Measurements from ENCODE around the gene ADGRL3. TPM values are rescaled to one million over a fixed set of nuclear protein-coding genes. Genes with fewer than 3 reads are reported as not detected.

The ADGRL3 gene
- total RNA-seq, 1 experiment from 2014 or later, result not detected

- H3K27ac ChIP-seq, result no peak overlapping the region
- no peak overlapping the region for H3K4me3 ChIP-seq
- no peaks in the 10 kb centered on the region for H3K4me1 ChIP-seq (replicated peaks)
- no peaks in the 10 kb centered on the region for H3K36me3 ChIP-seq
- H3K27me3 ChIP-seq (replicated peaks), result no peaks in the 10 kb centered on the region; the same call in 1 of the 2 replicates
- DNase-seq (ENCODE audit: low read depth in 1 of 2, low spot score in 2 of 2), result no peak
- H3K9me3 ChIP-seq (replicated peaks), result no peaks in the 10 kb centered on the region
Observed at GRCh38 chr4:61217222-61217621, 17.1 kb downstream of the ADGRL3 start.

GRCh38 chr4:61220556-61220955 is 20.4 kb downstream of the ADGRL3 start:
- DNase-seq (ENCODE audit: low read depth in 1 of 2, low spot score in 2 of 2), result no peak
- Histone ChIP-seq H3K4me1 (replicated peaks) (no peaks in the 10 kb centered on the region), H3K4me3 (no peak overlapping the region), H3K9me3 (replicated peaks) (no peaks in the 10 kb centered on the region), H3K36me3 (no peaks in the 10 kb centered on the region), H3K27me3 (replicated peaks) (no peaks in the 10 kb centered on the region), H3K27ac (no peak overlapping the region)

GRCh38 chr4:61223385-61223784 is 23.3 kb downstream of the ADGRL3 start:
- no peak for DNase-seq (ENCODE audit: low read depth in 1 of 2, low spot score in 2 of 2)
- no peaks in the 10 kb centered on the region for H3K36me3 ChIP-seq
- no peaks in the 10 kb centered on the region for H3K27me3 ChIP-seq (replicated peaks)
- no peak overlapping the region for H3K4me3 ChIP-seq
- H3K9me3 ChIP-seq (replicated peaks), result no peaks in the 10 kb centered on the region
- H3K27ac ChIP-seq, result no peak overlapping the region
- H3K4me1 ChIP-seq (replicated peaks), result no peaks in the 10 kb centered on the region

GRCh38 chr4:61224573-61224972 is 24.4 kb downstream of the ADGRL3 start:
- no peaks in the 10 kb centered on the region for H3K9me3 ChIP-seq (replicated peaks)
- DNase-seq (ENCODE audit: low read depth in 1 of 2, low spot score in 2 of 2), result no peak
- no peaks in the 10 kb centered on the region for H3K36me3 ChIP-seq
- H3K4me1 ChIP-seq (replicated peaks), result no peaks in the 10 kb centered on the region
- no peaks in the 10 kb centered on the region for H3K27me3 ChIP-seq (replicated peaks)
- no peak overlapping the region for H3K4me3 ChIP-seq
- H3K27ac ChIP-seq, result no peak overlapping the region

GRCh38 chr4:61225656-61226055 is 25.5 kb downstream of the ADGRL3 start:
- Histone ChIP-seq H3K4me3 (no peak overlapping the region), H3K9me3 (replicated peaks) (no peaks in the 10 kb centered on the region), H3K27me3 (replicated peaks) (no peaks in the 10 kb centered on the region), H3K27ac (no peak overlapping the region), H3K36me3 (no peaks in the 10 kb centered on the region), H3K4me1 (replicated peaks) (no peaks in the 10 kb centered on the region)
- no peak for DNase-seq (ENCODE audit: low read depth in 1 of 2, low spot score in 2 of 2)

GRCh38 chr4:61231421-61231820 is 31.3 kb downstream of the ADGRL3 start:
- H3K4me1 ChIP-seq (replicated peaks), result no peaks in the 10 kb centered on the region

GRCh38 chr4:61239250-61239649 is 39.1 kb downstream of the ADGRL3 start:
- DNase-seq (ENCODE audit: low read depth in 1 of 2, low spot score in 2 of 2), result no peak
- Histone ChIP-seq H3K27me3 (replicated peaks) (no peaks in the 10 kb centered on the region), H3K36me3 (no peaks in the 10 kb centered on the region), H3K27ac (no peak overlapping the region), H3K4me1 (replicated peaks) (no peaks in the 10 kb centered on the region), H3K4me3 (no peak overlapping the region), H3K9me3 (replicated peaks) (no peaks in the 10 kb centered on the region)

More at GRCh38 chr4:61231421-61231820, 31.3 kb downstream of the ADGRL3 start:
- Histone ChIP-seq H3K36me3 (no peaks in the 10 kb centered on the region), H3K27me3 (replicated peaks) (no peaks in the 10 kb centered on the region), H3K27ac (no peak overlapping the region), H3K9me3 (replicated peaks) (no peaks in the 10 kb centered on the region), H3K4me3 (no peak overlapping the region)
- DNase-seq (ENCODE audit: low read depth in 1 of 2, low spot score in 2 of 2), result no peak

GRCh38 chr4:61243962-61244361 is 43.8 kb downstream of the ADGRL3 start:
- H3K4me1 ChIP-seq (replicated peaks), result no peaks in the 10 kb centered on the region
- H3K9me3 ChIP-seq (replicated peaks), result no peaks in the 10 kb centered on the region
- H3K4me3 ChIP-seq, result no peak overlapping the region
- no peaks in the 10 kb centered on the region for H3K27me3 ChIP-seq (replicated peaks)
- H3K27ac ChIP-seq, result no peak overlapping the region
- no peaks in the 10 kb centered on the region for H3K36me3 ChIP-seq
- no peak for DNase-seq (ENCODE audit: low read depth in 1 of 2, low spot score in 2 of 2)

- Histone ChIP-seq H3K27ac (no peak overlapping the region), H3K9me3 (replicated peaks) (no peaks in the 10 kb centered on the region), H3K36me3 (no peaks in the 10 kb centered on the region), H3K4me3 (no peak overlapping the region), H3K27me3 (replicated peaks) (no peaks in the 10 kb centered on the region), H3K4me1 (replicated peaks) (no peaks in the 10 kb centered on the region)
- DNase-seq (ENCODE audit: low read depth in 1 of 2, low spot score in 2 of 2), result no peak
Observed at GRCh38 chr4:61245069-61245714, 45.1 kb downstream of the ADGRL3 start.

- H3K4me1 ChIP-seq (replicated peaks), result no peaks in the 10 kb centered on the region
- H3K27me3 ChIP-seq (replicated peaks), result no peaks in the 10 kb centered on the region
- H3K4me3 ChIP-seq, result no peak overlapping the region
- no peak overlapping the region for H3K27ac ChIP-seq
- no peak for DNase-seq (ENCODE audit: low read depth in 1 of 2, low spot score in 2 of 2)
- H3K36me3 ChIP-seq, result no peaks in the 10 kb centered on the region
- H3K9me3 ChIP-seq (replicated peaks), result no peaks in the 10 kb centered on the region
Observed at GRCh38 chr4:61246034-61246433, 45.9 kb downstream of the ADGRL3 start.

GRCh38 chr4:61248705-61249104 is 48.6 kb downstream of the ADGRL3 start:
- DNase-seq (ENCODE audit: low read depth in 1 of 2, low spot score in 2 of 2), result no peak
- H3K9me3 ChIP-seq (replicated peaks), result no peaks in the 10 kb centered on the region
- no peaks in the 10 kb centered on the region for H3K36me3 ChIP-seq
- no peak overlapping the region for H3K27ac ChIP-seq
- H3K4me1 ChIP-seq (replicated peaks), result no peaks in the 10 kb centered on the region
- no peak overlapping the region for H3K4me3 ChIP-seq
- H3K27me3 ChIP-seq (replicated peaks), result no peaks in the 10 kb centered on the region

- Histone ChIP-seq H3K27ac (no peak overlapping the region), H3K27me3 (replicated peaks) (no peaks in the 10 kb centered on the region), H3K4me3 (no peak overlapping the region), H3K9me3 (replicated peaks) (no peaks in the 10 kb centered on the region), H3K36me3 (no peaks in the 10 kb centered on the region), H3K4me1 (replicated peaks) (no peaks in the 10 kb centered on the region)
- no peak for DNase-seq (ENCODE audit: low read depth in 1 of 2, low spot score in 2 of 2)
Observed at GRCh38 chr4:61251129-61251528, 51.0 kb downstream of the ADGRL3 start.

- no peaks in the 10 kb centered on the region for H3K27me3 ChIP-seq (replicated peaks)
- H3K27ac ChIP-seq, result no peak overlapping the region
- H3K4me1 ChIP-seq (replicated peaks), result no peaks in the 10 kb centered on the region
- no peak for DNase-seq (ENCODE audit: low read depth in 1 of 2, low spot score in 2 of 2)
- H3K4me3 ChIP-seq, result no peak overlapping the region
- no peaks in the 10 kb centered on the region for H3K36me3 ChIP-seq
- H3K9me3 ChIP-seq (replicated peaks), result no peaks in the 10 kb centered on the region
Observed at GRCh38 chr4:61254406-61254805, 54.3 kb downstream of the ADGRL3 start.

GRCh38 chr4:61273233-61273632 is 73.1 kb downstream of the ADGRL3 start:
- no peak overlapping the region for H3K4me3 ChIP-seq
- no peak overlapping the region for H3K27ac ChIP-seq
- H3K9me3 ChIP-seq (replicated peaks), result no peaks in the 10 kb centered on the region
- no peak for DNase-seq (ENCODE audit: low read depth in 1 of 2, low spot score in 2 of 2)
- H3K36me3 ChIP-seq, result no peaks in the 10 kb centered on the region
- no peaks in the 10 kb centered on the region for H3K27me3 ChIP-seq (replicated peaks)
- no peaks in the 10 kb centered on the region for H3K4me1 ChIP-seq (replicated peaks)

- Histone ChIP-seq H3K27ac (no peak overlapping the region), H3K4me1 (replicated peaks) (no peaks in the 10 kb centered on the region), H3K27me3 (replicated peaks) (no peaks in the 10 kb centered on the region)
Observed at GRCh38 chr4:61274286-61274685, 74.2 kb downstream of the ADGRL3 start.

More at GRCh38 chr4:61274286-61274685, 74.2 kb downstream of the ADGRL3 start:
- no peaks in the 10 kb centered on the region for H3K9me3 ChIP-seq (replicated peaks)
- no peaks in the 10 kb centered on the region for H3K36me3 ChIP-seq
- DNase-seq (ENCODE audit: low read depth in 1 of 2, low spot score in 2 of 2), result no peak
- H3K4me3 ChIP-seq, result no peak overlapping the region
